ENCODE data around the gene BCO1.

- no peak for TF ChIP-seq YY1 (IDR thresholded peaks at IDR 0.05; ENCODE audit: insufficient read depth, insufficient read length)
- TF ChIP-seq SUZ12 (IDR thresholded peaks at IDR 0.05; ENCODE audit: extremely low read depth, insufficient read depth, insufficient read length), result no peak
- no peak for TF ChIP-seq ZNF274 (IDR thresholded peaks at IDR 0.05; ENCODE audit: low read depth, low read length)
Measured at GRCh38 chr16:81311762-81312161, 73.3 kb downstream of the BCO1 start.

Measured in NT2/D1 (cell line).